ENCODE measurements around the gene RBMS2. TPM values are rescaled to one million over a fixed set of nuclear protein-coding genes. Genes with fewer than 3 reads are reported as not detected.
A peak's percentile ranks its signal among the peaks of the same experiment; 100 is the strongest.

Gene RBMS2
- total and polyA plus RNA-seq, 9 of the 15 experiments (the other 6 are each of a cell fraction or from before 2014, with no cell fraction given): 0.08 to 10.5 (median 0.31) TPM

DNA sequence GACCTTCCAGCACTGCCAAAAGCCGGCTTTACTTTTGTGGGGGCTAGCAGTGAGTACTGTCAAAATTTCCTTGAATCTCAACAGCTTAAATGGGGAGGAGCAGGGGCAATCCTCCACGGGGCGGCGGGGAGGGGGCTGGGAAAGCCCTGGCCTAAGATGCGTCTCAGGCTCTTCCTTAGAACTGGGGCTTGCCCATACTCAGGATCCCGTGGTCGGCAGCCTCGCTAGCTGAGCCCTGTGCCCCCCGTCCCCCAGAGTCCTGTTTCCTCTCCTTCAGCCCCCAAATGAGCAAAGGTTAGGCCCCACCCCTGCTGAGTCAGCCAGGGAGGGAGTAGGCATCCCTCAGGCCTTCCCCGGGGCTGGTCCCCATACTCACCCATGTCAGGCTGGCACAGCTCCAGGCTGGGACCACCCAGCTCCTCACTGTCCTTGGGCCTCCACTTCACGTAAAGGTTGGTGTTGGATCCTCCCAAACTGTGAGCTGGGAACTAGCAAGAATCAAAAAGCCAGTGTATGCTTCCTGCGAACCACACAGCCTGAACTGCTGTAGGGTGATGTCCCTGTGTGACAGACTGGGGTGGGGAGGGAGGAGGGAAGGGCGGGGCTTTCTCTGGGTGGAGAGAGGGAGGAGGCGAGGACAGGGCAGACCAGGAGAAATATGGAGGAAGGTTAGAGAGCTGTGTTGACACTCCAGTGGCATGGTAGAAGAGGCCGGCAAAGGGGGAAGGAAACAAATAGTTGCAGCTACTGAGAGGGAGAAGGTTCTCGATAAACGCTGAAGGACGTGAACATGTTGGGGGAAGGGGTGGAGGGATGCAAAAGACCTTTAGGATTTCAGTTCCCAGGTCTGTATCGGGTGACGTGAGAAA is 114.4 kb downstream of the RBMS2 start (continued):
- TF ChIP-seq ZBTB43 (CRISPR knock-in tag; IDR thresholded peaks at IDR 0.05): no peak
- TF ChIP-seq MCM2 (IDR thresholded peaks at IDR 0.05; ENCODE audit: low read depth): no peak
- peak; percentile 75; the same call in 1 of the 2 replicates for TF ChIP-seq OTX1 (CRISPR knock-in tag; IDR thresholded peaks at IDR 0.05)
- TF ChIP-seq ZNF583 (CRISPR knock-in tag; IDR thresholded peaks at IDR 0.05): peak; percentile 49; the same call in 1 of the 2 replicates
- TF ChIP-seq SMARCC2 (IDR thresholded peaks at IDR 0.05; ENCODE audit: low read depth): no peak
- 0 out of 2 replicates have a peak, but pooled peaks have one; percentile 33 for TF ChIP-seq FOXK1 (CRISPR knock-in tag; IDR thresholded peaks at IDR 0.05; ENCODE audit: borderline replicate concordance)
- TF ChIP-seq MIER1 (IDR thresholded peaks at IDR 0.05; ENCODE audit: low read depth): no peak
- TF ChIP-seq GTF2F1 (IDR thresholded peaks at IDR 0.05; ENCODE audit: low read depth, low read length): no peak
- TF ChIP-seq RCOR1 (IDR thresholded peaks at IDR 0.05; ENCODE audit: borderline replicate concordance in 1 of 2, low read depth in 2 of 2, low read length in 2 of 2): peak in 1 of 2 experiments; percentile 48; a peak in 2 of 4 replicates
- no peak for TF ChIP-seq ZNF699 (CRISPR knock-in tag; IDR thresholded peaks at IDR 0.05; ENCODE audit: insufficient replicate concordance)
- TF ChIP-seq ZFP36 (IDR thresholded peaks at IDR 0.05; ENCODE audit: low read depth, low read length, partially characterized antibody): no peak
- TF ChIP-seq ELF4 (CRISPR knock-in tag; IDR thresholded peaks at IDR 0.05): peak; percentile 70; the same call in 1 of the 2 replicates
- TF ChIP-seq RUNX1 (IDR thresholded peaks at IDR 0.05; ENCODE audit: low read depth): no peak
- no peak for TF ChIP-seq HSF4 (CRISPR knock-in tag; IDR thresholded peaks at IDR 0.05; ENCODE audit: borderline replicate concordance)
- 0 out of 2 replicates have a peak, but pooled peaks have one; percentile 31 for TF ChIP-seq LEF1 (IDR thresholded peaks at IDR 0.05)
- TF ChIP-seq BDP1 (IDR thresholded peaks at IDR 0.05; ENCODE audit: insufficient read depth, insufficient read length): no peak
- no peak for TF ChIP-seq GTF2A2 (tag; IDR thresholded peaks at IDR 0.05)
- no peak for TF ChIP-seq POLR2H (tag; IDR thresholded peaks at IDR 0.05; ENCODE audit: low read depth)
- no peak for TF ChIP-seq SNIP1 (IDR thresholded peaks at IDR 0.05; ENCODE audit: low read depth)
- no peak for TF ChIP-seq TCF3 (CRISPR knock-in tag; IDR thresholded peaks at IDR 0.05)
- TF ChIP-seq PRDM10 (IDR thresholded peaks at IDR 0.05; ENCODE audit: partially characterized antibody): peak; percentile 89
- peak; percentile 59; the same call in 1 of the 2 replicates for TF ChIP-seq POLR2G (IDR thresholded peaks at IDR 0.05; ENCODE audit: low read depth, low read length)
- peak; percentile 18; the same call in 1 of the 2 replicates for TF ChIP-seq MTA1 (IDR thresholded peaks at IDR 0.05; ENCODE audit: borderline replicate concordance)
- no peak for TF ChIP-seq PCBP2 (IDR thresholded peaks at IDR 0.05; ENCODE audit: low read depth, low read length, poor library complexity, severe bottlenecking)
- TF ChIP-seq WHSC1 (IDR thresholded peaks at IDR 0.05; ENCODE audit: low read length): no peak

Measured in K562 (cell line).